CD4-positive, alpha-beta memory T cell (primary cell): ENCODE results near the gene PALM3. TPM values are rescaled to one million over a fixed set of nuclear protein-coding genes. Genes with fewer than 3 reads are reported as not detected.

Experiments used
- CTCF ChIA-PET: fragments of 350-600 bp; sonication (Branson Sonifier 250); formaldehyde crosslinking; loops from one replicate; lab custom pipeline; 2021; ENCODE audit warnings: inconsistent platforms; ENCODE audit not compliant: partially characterized antibody; lab: Charles Lee
- POLR2A ChIA-PET: fragments of 350-600 bp; sonication (Branson Sonifier 250); formaldehyde crosslinking; loops from one replicate; lab custom pipeline; 2021; ENCODE audit not compliant: partially characterized antibody; lab: Charles Lee
- DNase-seq, 5 donors: peaks; one replicate each; pipeline versions ENCODE4 v3.0.0 to v3.0.0-alpha.2; 2020 to 2022; ENCODE audit warnings: mixed read lengths in 1 of 5
- H3K27ac ChIP-seq: one replicate; pipeline ENCODE4 v1.7.0; 2013; ENCODE audit warnings: low read depth, low read length
- H3K27me3 ChIP-seq: 2 replicates; pipeline ENCODE4 v1.7.0; 2013; ENCODE audit warnings: mild to moderate bottlenecking, low read length, moderate library complexity; ENCODE audit not compliant: insufficient read depth
- H3K36me3 ChIP-seq: 2 replicates; pipeline ENCODE4 v1.7.0; 2013; ENCODE audit warnings: mild to moderate bottlenecking, low read length, moderate library complexity; ENCODE audit not compliant: insufficient read depth
- H3K4me1 ChIP-seq: 2 replicates; pipeline ENCODE4 v1.7.0; 2013; ENCODE audit warnings: mild to moderate bottlenecking, low read length, moderate library complexity; ENCODE audit not compliant: insufficient read depth
- H3K4me3 ChIP-seq, 2 donors: one replicate each; pipeline ENCODE4 v1.7.0; 2013; ENCODE audit warnings: low read length in 2 of 2, mild to moderate bottlenecking in 1 of 2
- H3K9me3 ChIP-seq, 2 donors: one replicate each; pipeline ENCODE4 v1.7.0; 2013; ENCODE audit warnings: low read length in 2 of 2, control low read depth in 1 of 2; ENCODE audit not compliant: control insufficient read depth in 1 of 2
- H3K27ac Mint-ChIP-seq, 7 donors: one replicate each; pipeline ENCODE4 v1.8.0; 2020 to 2021; ENCODE audit warnings: mixed read lengths in 7 of 7, mild to moderate bottlenecking in 6 of 7, inconsistent platforms in 3 of 7, moderate library complexity in 3 of 7
- H3K27me3 Mint-ChIP-seq, 2 donors: one replicate each; pipeline ENCODE4 v1.8.0; 2020 to 2021; ENCODE audit warnings: mixed read lengths in 2 of 2
- H3K36me3 Mint-ChIP-seq, 2 donors: one replicate each; pipeline ENCODE4 v1.8.0; 2020 to 2021; ENCODE audit warnings: mixed read lengths in 2 of 2, inconsistent platforms in 1 of 2, mild to moderate bottlenecking in 1 of 2
- H3K4me1 Mint-ChIP-seq, 4 donors: one replicate each; pipeline ENCODE4 v1.8.0; 2020 to 2021; ENCODE audit warnings: mixed read lengths in 4 of 4, mild to moderate bottlenecking in 1 of 4
- H3K4me3 Mint-ChIP-seq, 8 donors: one replicate each; pipeline ENCODE4 v1.8.0; 2020 to 2021; ENCODE audit warnings: mixed read lengths in 8 of 8, mild to moderate bottlenecking in 7 of 8, moderate library complexity in 6 of 8, inconsistent platforms in 3 of 8
- H3K9me3 Mint-ChIP-seq, 8 donors: one replicate each; pipeline ENCODE4 v1.8.0; 2020 to 2021; ENCODE audit warnings: mixed read lengths in 8 of 8, mild to moderate bottlenecking in 5 of 8, inconsistent platforms in 3 of 8, moderate library complexity in 1 of 8
- intact Hi-C: fragments of 100-400 bp; cut with micrococcal nuclease; formaldehyde crosslinking; loops from one replicate; pipeline ENCODE4 v1.15.1; 2023
- polyA plus RNA-seq, 2 donors: library from polyadenylated mRNA; unstranded; fragments of 300-500 nt; fragmentation: Illumina TruSeq; gene quantifications; one replicate each; pipeline ENCODE4 v1.2.3, GENCODE V29; 2021
- total RNA-seq, 2 experiments: library from RNA; stranded (reverse); gene quantifications; one replicate each; pipeline ENCODE4 v1.2.3, GENCODE V29; 2021

Gene PALM3
- total and polyA plus RNA-seq, 4 experiments from 2014 or later, result not detected

GRCh38 chr19:14081797-14082674 lies 20.2 kb upstream of the PALM3 start:
- POLR2A ChIA-PET, result interaction anchor here (1.0 to 3.6 kb wide), 18 partner anchors 8 to 930 kb away, joined by 3 to 25 read pairs (median 8); partner anchors contain the start of genes ADGRE5, ASF1B, C19orf53 and DCAF15
- Mint-ChIP-seq H3K27me3 (no peaks in the 10 kb centered on the region), H3K9me3 (no peaks in the 10 kb centered on the region), H3K36me3 (peaks cover 0 to 2% of the 10 kb centered on the region in 2 donors), H3K4me1 (peaks cover 5 to 28% (median 17%) of the 10 kb centered on the region in 4 donors), H3K27ac (peak overlapping the region; percentile 84 to 98 (median 95)), H3K4me3 (peak overlapping the region; percentile 87 to 97 (median 92))
- CTCF ChIA-PET, result interaction anchor here (0.8 to 2.1 kb wide), 9 partner anchors 8 to 398 kb away, joined by 3 to 9 read pairs (median 5); partner anchors contain the start of genes ASF1B, IL27RA and MISP3
- H3K9me3 ChIP-seq, result no peaks in the 10 kb centered on the region
- intact Hi-C loops, result loop anchor here (1.0 to 5.0 kb wide), 6 partner anchors 8 to 930 kb away; partner anchors contain the start of genes C19orf53, DDX39A, IER2 and PRKACA
- peaks cover 18% of the 10 kb centered on the region for H3K4me1 ChIP-seq
- H3K36me3 ChIP-seq, result no peaks in the 10 kb centered on the region
- H3K27ac ChIP-seq, result peak overlapping the region; percentile 68
- peak overlapping the region; percentile 61 to 74 for H3K4me3 ChIP-seq
- peak in 4 of 5 donors; percentile 25 to 79 (median 40) for DNase-seq
- no peaks in the 10 kb centered on the region for H3K27me3 ChIP-seq

GRCh38 chr19:14080887-14081796 lies 19.3 kb upstream of the PALM3 start:
- no peaks in the 10 kb centered on the region for H3K9me3 ChIP-seq
- intact Hi-C loops, result loop anchor here (1.0 to 5.0 kb wide), 6 partner anchors 9 to 929 kb away; partner anchors contain the start of genes C19orf53, DDX39A, IER2 and PRKACA
- H3K4me3 ChIP-seq, result peak overlapping the region; percentile 61 to 74
- ChIA-PET POLR2A (interaction anchor here (0.8 to 3.6 kb wide), 22 partner anchors 8 to 929 kb away, joined by 3 to 25 read pairs (median 6); partner anchors contain the start of genes ADGRE5, ASF1B, BRME1 and C19orf53), CTCF (interaction anchor here (0.5 to 2.2 kb wide), 14 partner anchors 8 to 399 kb away, joined by 3 to 9 read pairs (median 4); partner anchors contain the start of genes ASF1B, IL27RA and MISP3)
- H3K9me3 Mint-ChIP-seq, result no peaks in the 10 kb centered on the region
- H3K36me3 Mint-ChIP-seq, result peaks cover 0 to 2% of the 10 kb centered on the region in 2 donors
- H3K4me1 Mint-ChIP-seq, result peaks cover 5 to 28% (median 17%) of the 10 kb centered on the region in 4 donors
- peak overlapping the region; percentile 84 to 98 (median 95) for H3K27ac Mint-ChIP-seq
- H3K4me1 ChIP-seq, result peaks cover 18% of the 10 kb centered on the region
- H3K36me3 ChIP-seq, result no peaks in the 10 kb centered on the region
- no peaks in the 10 kb centered on the region for H3K27me3 Mint-ChIP-seq
- no peaks in the 10 kb centered on the region for H3K27me3 ChIP-seq
- peak overlapping the region; percentile 68 for H3K27ac ChIP-seq
- H3K4me3 Mint-ChIP-seq, result peak overlapping the region; percentile 87 to 97 (median 92)
- peak; percentile 98 to 99 (median 99) for DNase-seq

GRCh38 chr19:14078411-14078810 lies 16.5 kb upstream of the PALM3 start:
- no peaks in the 10 kb centered on the region for H3K36me3 ChIP-seq
- no peaks in the 10 kb centered on the region for H3K9me3 Mint-ChIP-seq
- peaks cover 12 to 47% (median 30%) of the 10 kb centered on the region in 4 donors for H3K4me1 Mint-ChIP-seq
- ChIA-PET POLR2A (interaction anchor here (1.1 kb wide), 1 partner anchor 72 kb away, joined by 3 read pairs; the partner anchor contains the start of gene RFX1), CTCF (interaction anchor here (0.6 to 1.5 kb wide), 7 partner anchors 9 to 305 kb away, joined by 3 to 8 read pairs (median 3); partner anchors contain the start of gene ASF1B)
- H3K36me3 Mint-ChIP-seq, result peaks cover 0 to 3% of the 10 kb centered on the region in 2 donors
- H3K4me1 ChIP-seq, result peaks cover 34% of the 10 kb centered on the region
- no peak for DNase-seq
- no peaks in the 10 kb centered on the region for H3K27me3 ChIP-seq
- H3K27ac Mint-ChIP-seq, result peak overlapping the region in 1 of 7 donors; percentile 65
- peak overlapping the region in 1 of 8 donors; percentile 54 for H3K4me3 Mint-ChIP-seq
- H3K4me3 ChIP-seq, result no peak overlapping the region
- H3K27ac ChIP-seq, result no peak overlapping the region
- no peaks in the 10 kb centered on the region for H3K27me3 Mint-ChIP-seq
- no peaks in the 10 kb centered on the region for H3K9me3 ChIP-seq
- intact Hi-C loops, result loop anchor here (10.0 kb wide), 1 partner anchor 124 kb away; the partner anchor contains the start of gene DCAF15

GRCh38 chr19:14073925-14074838 lies 12.3 kb upstream of the PALM3 start:
- Histone ChIP-seq H3K27ac (peak overlapping the region; percentile 61), H3K4me1 (peaks cover 31% of the 10 kb centered on the region), H3K4me3 (peak overlapping the region; percentile 70 to 90), H3K36me3 (no peaks in the 10 kb centered on the region), H3K27me3 (no peaks in the 10 kb centered on the region), H3K9me3 (no peaks in the 10 kb centered on the region)
- peaks cover 7 to 28% (median 15%) of the 10 kb centered on the region in 4 donors for H3K4me1 Mint-ChIP-seq
- H3K36me3 Mint-ChIP-seq, result peaks cover 0 to 1% of the 10 kb centered on the region in 2 donors
- no peak for DNase-seq
- ChIA-PET CTCF (interaction anchor here (0.6 to 6.9 kb wide), 25 partner anchors 8 to 199 kb away, joined by 3 to 65 read pairs (median 5); partner anchors contain the start of genes ASF1B, IL27RA and PALM3), POLR2A (interaction anchor here (0.7 to 4.2 kb wide), 11 partner anchors 7 to 211 kb away, joined by 3 to 30 read pairs (median 4); partner anchors contain the start of genes ASF1B, DCAF15, IL27RA and PRKACA)
- no peaks in the 10 kb centered on the region for H3K9me3 Mint-ChIP-seq
- intact Hi-C loops, result loop anchor here (1.0 to 10.0 kb wide), 9 partner anchors 15 to 477 kb away; partner anchors contain the start of genes DCAF15 and SAMD1
- H3K4me3 Mint-ChIP-seq, result peak overlapping the region; percentile 89 to 98 (median 93)
- H3K27me3 Mint-ChIP-seq, result no peaks in the 10 kb centered on the region
- H3K27ac Mint-ChIP-seq, result peak overlapping the region; percentile 70 to 97 (median 88)

- Histone ChIP-seq H3K27me3 (no peaks in the 10 kb centered on the region), H3K27ac (peak overlapping the region; percentile 61), H3K36me3 (no peaks in the 10 kb centered on the region), H3K4me3 (peak overlapping the region; percentile 70 to 90), H3K9me3 (no peaks in the 10 kb centered on the region), H3K4me1 (peaks cover 31% of the 10 kb centered on the region)
- Mint-ChIP-seq H3K4me1 (peaks cover 7 to 28% (median 15%) of the 10 kb centered on the region in 4 donors), H3K27me3 (no peaks in the 10 kb centered on the region), H3K36me3 (peaks cover 0 to 1% of the 10 kb centered on the region in 2 donors), H3K4me3 (peak overlapping the region; percentile 89 to 98 (median 93)), H3K27ac (peak overlapping the region; percentile 70 to 97 (median 88)), H3K9me3 (no peaks in the 10 kb centered on the region)
- intact Hi-C loops, result loop anchor here (1.0 to 10.0 kb wide), 9 partner anchors 15 to 477 kb away; partner anchors contain the start of genes DCAF15 and SAMD1
- POLR2A ChIA-PET, result interaction anchor here (0.5 to 4.2 kb wide), 15 partner anchors 8 to 210 kb away, joined by 3 to 30 read pairs (median 6); partner anchors contain the start of genes ASF1B, DCAF15, IL27RA and PRKACA
- DNase-seq, result peak; percentile 80 to 88 (median 84)
- CTCF ChIA-PET, result interaction anchor here (0.7 to 6.9 kb wide), 32 partner anchors 9 to 285 kb away, joined by 3 to 65 read pairs (median 5); partner anchors contain the start of genes ASF1B, IL27RA and PALM3
These were observed 11.5 kb upstream of the PALM3 start for GRCh38 chr19:14073261-14073924.
